ENCODE results near the gene IMMT.

The IMMT gene

DNA sequence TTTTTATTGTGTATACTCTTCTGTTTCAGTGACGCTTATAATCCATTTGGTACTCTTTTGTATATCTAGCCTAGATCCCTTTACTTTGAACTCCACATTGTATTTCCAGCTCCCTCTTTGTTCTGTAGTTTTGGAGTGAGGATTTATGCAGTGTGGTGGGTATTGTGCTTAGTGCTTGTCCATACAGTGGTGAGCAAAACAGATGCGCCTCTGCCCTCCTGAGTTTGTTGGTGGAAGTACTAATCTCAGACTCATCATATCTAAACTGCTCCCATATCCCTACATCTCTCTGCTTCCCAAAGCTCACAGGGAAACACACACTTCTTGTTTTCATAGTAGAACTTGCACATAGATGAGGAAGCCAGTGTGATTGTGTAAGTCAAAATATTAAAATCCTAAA, 77.1 kb downstream of the IMMT start:
- H3K4me1 ChIP-seq, result no peaks in the 10 kb centered on the region
- no peaks in the 10 kb centered on the region for H3K27me3 ChIP-seq
- no peak for DNase-seq
- H3K9me3 ChIP-seq, result no peaks in the 10 kb centered on the region
- no peak overlapping the region for H3K4me3 ChIP-seq (ENCODE audit: low read depth, low read length)
- TF ChIP-seq, protein P1, sequence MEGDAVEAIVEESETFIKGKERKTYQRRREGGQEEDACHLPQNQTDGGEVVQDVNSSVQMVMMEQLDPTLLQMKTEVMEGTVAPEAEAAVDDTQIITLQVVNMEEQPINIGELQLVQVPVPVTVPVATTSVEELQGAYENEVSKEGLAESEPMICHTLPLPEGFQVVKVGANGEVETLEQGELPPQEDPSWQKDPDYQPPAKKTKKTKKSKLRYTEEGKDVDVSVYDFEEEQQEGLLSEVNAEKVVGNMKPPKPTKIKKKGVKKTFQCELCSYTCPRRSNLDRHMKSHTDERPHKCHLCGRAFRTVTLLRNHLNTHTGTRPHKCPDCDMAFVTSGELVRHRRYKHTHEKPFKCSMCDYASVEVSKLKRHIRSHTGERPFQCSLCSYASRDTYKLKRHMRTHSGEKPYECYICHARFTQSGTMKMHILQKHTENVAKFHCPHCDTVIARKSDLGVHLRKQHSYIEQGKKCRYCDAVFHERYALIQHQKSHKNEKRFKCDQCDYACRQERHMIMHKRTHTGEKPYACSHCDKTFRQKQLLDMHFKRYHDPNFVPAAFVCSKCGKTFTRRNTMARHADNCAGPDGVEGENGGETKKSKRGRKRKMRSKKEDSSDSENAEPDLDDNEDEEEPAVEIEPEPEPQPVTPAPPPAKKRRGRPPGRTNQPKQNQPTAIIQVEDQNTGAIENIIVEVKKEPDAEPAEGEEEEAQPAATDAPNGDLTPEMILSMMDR (IDR thresholded peaks at IDR 0.05; ENCODE audit: low read depth, low read length), result no peak
- H3K36me3 ChIP-seq, result peaks cover 51% of the 10 kb centered on the region

DNA sequence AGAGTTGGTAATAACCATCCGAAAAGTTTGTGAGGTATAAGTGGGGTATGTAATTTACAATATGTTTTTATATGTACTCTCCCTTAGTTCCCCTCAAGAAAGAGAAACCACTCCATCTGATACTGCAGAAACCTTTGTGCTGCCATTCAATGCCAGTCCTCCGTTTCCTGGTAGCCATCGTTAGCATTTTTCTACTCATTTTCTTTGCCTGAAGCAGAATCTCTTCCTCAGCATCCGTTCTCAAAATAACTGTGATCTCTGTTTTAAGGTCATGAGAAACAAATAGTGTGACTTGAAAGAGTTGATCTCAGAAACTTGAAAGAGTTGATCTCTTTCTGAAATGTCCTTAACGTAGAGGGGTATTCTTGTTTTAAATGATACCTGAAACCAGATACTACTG, 88.2 kb downstream of the IMMT start:
- Histone ChIP-seq H3K9me3 (no peaks in the 10 kb centered on the region), H3K4me1 (no peaks in the 10 kb centered on the region), H3K4me3 (ENCODE audit: low read depth, low read length) (peak overlapping the region; percentile 94), H3K36me3 (peaks cover 14% of the 10 kb centered on the region), H3K27me3 (no peaks in the 10 kb centered on the region)
- no peak for DNase-seq
- TF ChIP-seq, protein P1 (IDR thresholded peaks at IDR 0.05; ENCODE audit: low read depth, low read length), result no peak

DNA sequence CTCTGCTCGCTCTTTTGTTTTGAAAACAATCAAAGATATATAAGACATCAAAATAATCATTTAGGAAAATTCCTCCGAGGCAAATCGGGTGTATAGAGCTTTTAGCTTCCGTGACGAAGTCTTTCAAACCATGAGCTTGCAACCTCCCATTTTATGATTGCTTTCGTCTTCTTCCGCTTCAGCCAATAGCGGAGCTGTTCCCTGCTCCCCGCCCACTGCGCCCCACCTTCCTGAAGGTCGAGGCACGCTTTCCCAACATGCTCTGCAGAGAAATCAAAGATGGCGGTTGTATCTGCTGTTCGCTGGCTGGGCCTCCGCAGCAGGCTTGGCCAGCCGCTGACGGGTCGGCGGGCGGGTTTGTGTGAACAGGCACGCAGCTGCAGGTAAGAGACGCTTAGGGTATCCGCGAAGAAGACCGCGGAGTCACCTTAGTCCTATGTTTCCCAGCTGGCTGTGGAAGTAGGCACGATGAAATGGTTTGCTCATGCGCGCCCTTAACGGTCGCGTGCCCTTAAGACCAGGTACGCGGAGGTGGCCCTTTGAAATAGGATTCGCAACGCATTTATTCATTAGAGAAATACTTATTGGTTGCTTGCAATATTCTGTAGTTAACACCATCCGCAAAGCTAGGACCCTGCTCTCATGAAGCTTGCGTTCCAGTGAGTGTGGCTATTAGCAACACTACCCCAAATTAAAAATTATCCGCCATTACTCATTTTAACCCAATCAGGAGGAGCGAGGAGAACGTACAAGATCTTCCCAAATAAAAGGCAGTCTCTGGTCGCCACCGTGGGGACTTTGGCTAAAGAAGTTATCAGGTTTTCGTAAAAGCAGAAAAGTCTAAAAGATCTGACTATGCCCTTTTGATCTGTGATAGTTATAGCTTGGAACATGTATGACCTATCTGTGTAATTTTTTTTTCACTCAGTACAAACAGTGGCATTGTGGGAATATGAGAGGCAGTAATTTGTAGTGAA, 89.0 kb downstream of the IMMT start, which contains the start of gene PTCD3:
PTCD3 (plus strand) TSS at position 267 of the 977 bp plus-strand sequence; CDS start at position 280, 13 bp downstream.
- TF ChIP-seq, protein P1 (IDR thresholded peaks at IDR 0.05; ENCODE audit: low read depth, low read length), result no peak
- H3K4me3 ChIP-seq (ENCODE audit: low read depth, low read length), result peak within 1 kb of the TSS; percentile 94
- no peaks in the 10 kb centered on the region for H3K4me1 ChIP-seq
- no peaks in the 10 kb centered on the region for H3K9me3 ChIP-seq
- H3K27me3 ChIP-seq, result no peaks in the 10 kb centered on the region
- peaks cover 18% of the 10 kb centered on the region for H3K36me3 ChIP-seq
- peak; percentile 90 for DNase-seq

DNA sequence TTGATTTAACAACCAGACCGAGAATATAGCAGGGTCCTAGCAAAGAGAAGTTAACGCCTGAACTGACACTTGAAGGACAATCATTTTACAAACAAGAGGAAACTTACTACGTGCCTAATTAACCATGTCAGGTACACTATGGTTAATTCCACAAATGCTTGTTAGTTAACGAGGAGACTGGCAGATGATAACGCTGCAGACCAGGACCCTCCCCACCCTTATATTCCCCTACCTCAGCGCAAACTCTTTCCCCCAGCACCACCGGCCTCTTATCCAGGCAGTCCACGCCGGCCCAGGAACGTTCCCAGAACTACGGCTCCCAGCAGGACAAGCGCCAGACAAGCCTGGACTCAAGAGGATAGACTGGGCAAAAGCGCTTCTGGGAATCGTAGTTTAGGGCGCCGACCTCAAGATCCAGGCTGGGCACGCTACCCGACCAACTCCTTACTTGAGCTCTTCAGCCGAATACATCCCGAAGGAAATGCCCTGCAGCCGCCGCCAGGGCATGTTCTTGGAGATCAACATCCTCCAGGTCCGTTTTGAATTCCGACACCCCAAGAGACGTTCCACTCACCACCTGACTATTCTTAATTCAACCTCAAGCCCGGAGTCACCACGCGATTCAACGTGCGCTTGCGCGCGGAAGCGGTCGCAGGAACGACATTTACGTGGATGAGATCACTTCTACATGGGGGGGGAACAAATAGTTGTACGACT, 89.9 kb downstream of the IMMT start, which contains the start of gene POLR1A:
POLR1A (minus strand) TSS at position 635 of the 717 bp plus-strand sequence; CDS start at position 525, 110 bp downstream.
- Histone ChIP-seq H3K27me3 (no peaks in the 10 kb centered on the region), H3K4me1 (no peaks in the 10 kb centered on the region), H3K36me3 (peaks cover 15% of the 10 kb centered on the region), H3K9me3 (no peaks in the 10 kb centered on the region), H3K4me3 (ENCODE audit: low read depth, low read length) (peak within 1 kb of the TSS; percentile 94)
- TF ChIP-seq, protein P1 (IDR thresholded peaks at IDR 0.05; ENCODE audit: low read depth, low read length), result no peak
- peak; percentile 81 for DNase-seq

DNA sequence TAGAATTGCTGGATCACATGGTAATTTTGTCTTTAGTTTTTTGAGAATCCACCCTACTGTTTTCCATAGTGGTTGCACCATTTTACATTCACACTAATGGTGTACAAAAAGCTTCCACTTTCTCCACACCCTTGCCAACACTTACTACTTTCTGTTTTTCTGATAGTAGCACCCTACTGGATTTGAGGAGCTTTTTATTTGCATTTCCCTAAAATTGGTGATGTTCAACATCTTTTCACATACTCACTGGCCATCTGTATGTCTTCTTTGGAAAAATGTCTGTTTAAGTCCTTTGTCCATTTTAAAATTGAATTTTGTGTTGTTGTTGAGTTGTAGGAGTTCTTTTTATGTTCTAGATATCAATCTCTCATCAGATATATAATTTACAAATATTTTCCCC, 93.1 kb downstream of the IMMT start:
- Histone ChIP-seq H3K9me3 (no peaks in the 10 kb centered on the region), H3K36me3 (peaks cover 19% of the 10 kb centered on the region)

More for the DNA sequence above, 93.1 kb downstream of the IMMT start:
- no peaks in the 10 kb centered on the region for H3K27me3 ChIP-seq
- H3K4me1 ChIP-seq, result no peaks in the 10 kb centered on the region
- no peak for DNase-seq
- TF ChIP-seq, protein P1 (IDR thresholded peaks at IDR 0.05; ENCODE audit: low read depth, low read length), result no peak
- H3K4me3 ChIP-seq (ENCODE audit: low read depth, low read length), result no peak overlapping the region

All from BE2C (cell line).